Keratinocyte (primary cell): ENCODE results near the gene PALM3. TPM values are rescaled to one million over a fixed set of nuclear protein-coding genes. Genes with fewer than 3 reads are reported as not detected.
"Not testable (repeated sequence)": the region's sequence is repeated elsewhere in the genome, so short reads cannot be mapped to it uniquely, and the experiment has no call there.

Experiments
- DNase-seq: peaks from one replicate; pipeline ENCODE4 v3.0.0-alpha.2; 2011; ENCODE audit warnings: low read depth, missing footprints, low spot score
- FAIRE-seq: peaks from 2 replicates; lab custom pipeline; 2011; peaks lifted over from hg19 to GRCh38; lab: Jason Lieb, UNC
- H2AFZ ChIP-seq: 2 replicates; pipeline ENCODE4 v1.6.0; 2012; ENCODE audit warnings: low read length, control low read depth, inconsistent platforms; ENCODE audit not compliant: control insufficient read depth
- H3K27ac ChIP-seq: 2 replicates; pipeline ENCODE4 v1.5.1; 2011; ENCODE audit warnings: low read length; ENCODE audit not compliant: control insufficient read depth, insufficient read depth
- H3K27me3 ChIP-seq: 3 replicates; pipeline ENCODE4 v1.6.0; 2011; ENCODE audit warnings: low read length; ENCODE audit not compliant: control insufficient read depth, insufficient read depth; ENCODE audit errors: extremely low read depth
- H3K36me3 ChIP-seq, 2 experiments: 2 replicates in 1 of 2; 3 replicates in 1 of 2; pipeline ENCODE4 v1.5.1; 2011; ENCODE audit warnings: low read length in 2 of 2, mild to moderate bottlenecking in 1 of 2; ENCODE audit not compliant: control insufficient read depth in 2 of 2, insufficient read depth in 2 of 2; ENCODE audit errors: extremely low read depth in 1 of 2
- H3K4me1 ChIP-seq: 3 replicates; pipeline ENCODE4 v1.5.1; 2011; ENCODE audit warnings: low read length; ENCODE audit not compliant: control insufficient read depth, insufficient read depth; ENCODE audit errors: extremely low read depth
- H3K4me2 ChIP-seq: 3 replicates; pipeline ENCODE4 v1.6.0; 2011; ENCODE audit warnings: low read depth, low read length; ENCODE audit not compliant: control insufficient read depth, insufficient read depth; ENCODE audit errors: extremely low read depth
- H3K4me3 ChIP-seq, 3 experiments: fragments of 200-600 bp in 1 of 3; sonication (generic) in 1 of 3; 2 replicates in 2 of 3; 3 replicates in 1 of 3; pipeline ENCODE4 v1.5.1; 2011 to 2016; ENCODE audit warnings: low read length in 3 of 3, mild to moderate bottlenecking in 3 of 3, control low read depth in 2 of 3, inconsistent platforms in 1 of 3, low read depth in 1 of 3, mixed read lengths in 1 of 3, mixed run types in 1 of 3, moderate library complexity in 1 of 3; ENCODE audit not compliant: control insufficient read depth in 2 of 3, insufficient read depth in 2 of 3; ENCODE audit errors: extremely low read depth in 1 of 3
- H3K79me2 ChIP-seq: 2 replicates; pipeline ENCODE4 v1.6.0; 2012; ENCODE audit warnings: low read length; ENCODE audit not compliant: control insufficient read depth, insufficient read depth
- H3K9ac ChIP-seq: 3 replicates; pipeline ENCODE4 v1.6.0; 2011; ENCODE audit warnings: low read length; ENCODE audit not compliant: control insufficient read depth, insufficient read depth; ENCODE audit errors: extremely low read depth
- H3K9me1 ChIP-seq: 3 replicates; pipeline ENCODE4 v1.6.0; 2011; ENCODE audit warnings: low read length; ENCODE audit not compliant: control insufficient read depth, insufficient read depth; ENCODE audit errors: extremely low read depth
- H3K9me3 ChIP-seq: 2 replicates; pipeline ENCODE4 v1.5.1; 2012; ENCODE audit warnings: low read depth, low read length; ENCODE audit not compliant: control insufficient read depth
- H4K20me1 ChIP-seq: 3 replicates; pipeline ENCODE4 v1.6.0; 2011; ENCODE audit warnings: low read length; ENCODE audit not compliant: control insufficient read depth, insufficient read depth; ENCODE audit errors: extremely low read depth
- CTCF ChIP-seq, 3 experiments: IDR thresholded peaks in 1 of 3; conservative IDR thresholded peaks in 1 of 3; optimal IDR thresholded peaks in 1 of 3; 2 replicates in 2 of 3; 3 replicates in 1 of 3; pipeline versions ENCODE3 to v1.5.1; 2011; ENCODE audit warnings: low read length in 3 of 3, mild to moderate bottlenecking in 3 of 3, moderate library complexity in 2 of 3, control low read depth in 1 of 3, inconsistent platforms in 1 of 3; ENCODE audit not compliant: insufficient read depth in 2 of 3; ENCODE audit errors: extremely low read depth in 1 of 3
- EZH2 ChIP-seq: IDR thresholded peaks from one replicate; pipeline ENCODE4 v1.6.1; 2012; ENCODE audit warnings: inconsistent platforms, mild to moderate bottlenecking, low read length, moderate library complexity
- dilution Hi-C: fragments of 300-500 bp; cut with MboI; formaldehyde crosslinking; loops from one replicate; pipeline ENCODE4 v1.7.0; 2020; ENCODE audit warnings: low sequenced_read_pairs; ENCODE audit not compliant: extremely low pct_ligation_motif_present
- polyA plus RNA-seq, 5 experiments: library from polyadenylated mRNA; depleted of rRNA in 3 of 5; stranded (reverse) in 3 of 5; stranded (forward) in 1 of 5; unstranded in 1 of 5; fragments of >200 nt; gene quantifications; 1 replicate in 1 of 5; 2 replicates in 3 of 5; 3 replicates in 1 of 5; pipeline versions ENCODE4 v1.2.1 to v1.2.3, GENCODE V29; 2011 to 2012; ENCODE audit warnings: missing spikeins in 2 of 5, low read depth in 1 of 5, low replicate concordance in 1 of 5

Gene PALM3
- polyA plus RNA-seq, 1 donor (not counting 4 experiments of a cell fraction or from before 2014, with no cell fraction given) = not detected

GRCh38 chr19:14050512-14050911 is 11.4 kb downstream of the PALM3 start:
- Histone ChIP-seq H2AFZ (no peak overlapping the region), H3K9ac (no peak overlapping the region), H4K20me1 (no peaks in the 10 kb centered on the region), H3K79me2 (no peaks in the 10 kb centered on the region), H3K4me1 (no peaks in the 10 kb centered on the region), H3K9me1 (no peaks in the 10 kb centered on the region), H3K4me2 (no peak overlapping the region), H3K9me3 (no peaks in the 10 kb centered on the region), H3K4me3 (no peak overlapping the region), H3K36me3 (peaks cover 0 to 2% of the 10 kb centered on the region in 2 experiments), H3K27ac (no peak overlapping the region), H3K27me3 (peaks cover 4% of the 10 kb centered on the region)
- dilution Hi-C loops = no loop called here
- TF ChIP-seq EZH2 = no peak
- TF ChIP-seq CTCF (optimal IDR thresholded peaks at IDR 0.05 in 1 of 3, IDR thresholded peaks at IDR 0.05 in 1 of 3, conservative IDR thresholded peaks at IDR 0.05 in 1 of 3; ENCODE audit: extremely low read depth in 1 of 3, insufficient read depth in 2 of 3, low read length in 3 of 3) = no peak
- no peak for DNase-seq
- no peak for FAIRE-seq

- H3K9me3 ChIP-seq = no peaks in the 10 kb centered on the region
- peak; percentile 79 to 94 (median 94) for TF ChIP-seq CTCF (optimal IDR thresholded peaks at IDR 0.05 in 1 of 3, IDR thresholded peaks at IDR 0.05 in 1 of 3, conservative IDR thresholded peaks at IDR 0.05 in 1 of 3; ENCODE audit: extremely low read depth in 1 of 3, insufficient read depth in 2 of 3, low read length in 3 of 3)
- no peak for TF ChIP-seq EZH2
These were observed 13.3 kb downstream of the PALM3 start for GRCh38 chr19:14048443-14049153.

GRCh38 chr19:14047866-14048265 is 14.0 kb downstream of the PALM3 start:
- dilution Hi-C loops, DNase-seq, H3K9ac ChIP-seq, H3K9me1 ChIP-seq, H3K4me2 ChIP-seq, H3K36me3 ChIP-seq, H4K20me1 ChIP-seq, H3K4me1 ChIP-seq, H2AFZ ChIP-seq, H3K27ac ChIP-seq, H3K79me2 ChIP-seq, FAIRE-seq, H3K27me3 ChIP-seq, H3K9me3 ChIP-seq, H3K4me3 ChIP-seq: not testable (repeated sequence)

More at GRCh38 chr19:14048443-14049153, 13.3 kb downstream of the PALM3 start:
- FAIRE-seq (no peak), DNase-seq (no peak)
- H3K9me1 ChIP-seq = no peaks in the 10 kb centered on the region
- peaks cover 0 to 2% of the 10 kb centered on the region in 2 experiments for H3K36me3 ChIP-seq
- H3K9ac ChIP-seq = no peak overlapping the region
- no peak overlapping the region for H3K4me3 ChIP-seq
- H3K27ac ChIP-seq = no peak overlapping the region
- no peaks in the 10 kb centered on the region for H3K4me1 ChIP-seq
- H3K79me2 ChIP-seq = no peaks in the 10 kb centered on the region
- H2AFZ ChIP-seq = no peak overlapping the region
- no peak overlapping the region for H3K4me2 ChIP-seq
- dilution Hi-C loops = no loop called here
- H3K27me3 ChIP-seq = no peaks in the 10 kb centered on the region
- H4K20me1 ChIP-seq = no peaks in the 10 kb centered on the region
